Measurements from ENCODE around the gene ANKRD55.

The ANKRD55 gene

GRCh38 chr5:56077796-56078233 lies 155.3 kb downstream of the ANKRD55 start:
- no peak for DNase-seq (ENCODE audit: low read depth)

- DNase-seq (ENCODE audit: low read depth) = no peak
These were observed 156.6 kb downstream of the ANKRD55 start for GRCh38 chr5:56076486-56076885.

- DNase-seq (ENCODE audit: low read depth) = no peak
These were observed 157.8 kb downstream of the ANKRD55 start for GRCh38 chr5:56075361-56075760.

GRCh38 chr5:56072863-56073766 lies 160.0 kb downstream of the ANKRD55 start:
- DNase-seq (ENCODE audit: low read depth) = no peak

GRCh38 chr5:56071470-56071869 lies 161.7 kb downstream of the ANKRD55 start:
- no peak for DNase-seq (ENCODE audit: low read depth)

GRCh38 chr5:56070851-56071465 lies 162.2 kb downstream of the ANKRD55 start:
- DNase-seq (ENCODE audit: low read depth) = no peak

GRCh38 chr5:56069652-56070226 lies 163.4 kb downstream of the ANKRD55 start:
- DNase-seq (ENCODE audit: low read depth) = no peak

- no peak for DNase-seq (ENCODE audit: low read depth)
These were observed 166.1 kb downstream of the ANKRD55 start for GRCh38 chr5:56066931-56067450.

GRCh38 chr5:56064984-56065383 lies 168.1 kb downstream of the ANKRD55 start:
- DNase-seq (ENCODE audit: low read depth) = no peak

GRCh38 chr5:56060276-56061110 lies 172.6 kb downstream of the ANKRD55 start:
- DNase-seq (ENCODE audit: low read depth) = no peak

- no peak for DNase-seq (ENCODE audit: low read depth)
These were observed 173.3 kb downstream of the ANKRD55 start for GRCh38 chr5:56059854-56060253.

- DNase-seq (ENCODE audit: low read depth) = no peak
These were observed 176.3 kb downstream of the ANKRD55 start for GRCh38 chr5:56056875-56057274.

GRCh38 chr5:56055859-56056258 lies 177.3 kb downstream of the ANKRD55 start:
- no peak for DNase-seq (ENCODE audit: low read depth)

- DNase-seq (ENCODE audit: low read depth) = no peak
These were observed 177.8 kb downstream of the ANKRD55 start for GRCh38 chr5:56055287-56055686.

- no peak for DNase-seq (ENCODE audit: low read depth)
These were observed 178.5 kb downstream of the ANKRD55 start for GRCh38 chr5:56054666-56055065.

- no peak for DNase-seq (ENCODE audit: low read depth)
These were observed 179.8 kb downstream of the ANKRD55 start for GRCh38 chr5:56053363-56053762.

GRCh38 chr5:56052735-56053134 lies 180.4 kb downstream of the ANKRD55 start:
- DNase-seq (ENCODE audit: low read depth) = no peak

- no peak for DNase-seq (ENCODE audit: low read depth)
These were observed 182.4 kb downstream of the ANKRD55 start for GRCh38 chr5:56050551-56051255.

Measured in stimulated activated CD8-positive, alpha-beta memory T cell treated with anti-CD3 and anti-CD28 coated beads, Interleukin-15, amount 100 ng/mL, for 1 hour (primary cell).